NCI-H1930 (cell line): ENCODE results near the gene SULT6B1.

Experiments
- DNase-seq, 2 experiments: peaks; one replicate each; lab custom pipeline; 2025; lab: John Stamatoyannopoulos, UW

The SULT6B1 gene

DNA sequence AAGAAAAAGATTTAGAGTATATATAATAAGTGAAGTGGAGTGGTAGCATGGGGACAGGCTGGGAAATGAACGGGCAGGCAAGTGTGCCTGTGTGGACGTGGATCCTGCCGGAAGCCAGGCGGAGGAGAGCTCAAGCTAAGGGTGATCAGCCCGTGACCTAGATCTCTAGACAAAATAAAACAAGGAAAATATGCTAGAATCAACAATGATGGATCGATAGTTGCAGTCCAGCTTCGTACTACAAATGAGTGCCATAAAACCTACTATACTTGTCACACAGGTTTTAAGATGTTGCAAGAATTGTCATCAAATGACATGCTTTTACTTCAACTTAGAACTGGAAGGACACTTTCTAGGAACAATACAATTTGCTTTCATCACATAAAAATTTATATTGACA is 40.1 kb downstream of the SULT6B1 start:
- DNase-seq, result no peak

GRCh38 chr2:37146062-37146461 is 42.4 kb downstream of the SULT6B1 start:
- DNase-seq, result no peak

DNA sequence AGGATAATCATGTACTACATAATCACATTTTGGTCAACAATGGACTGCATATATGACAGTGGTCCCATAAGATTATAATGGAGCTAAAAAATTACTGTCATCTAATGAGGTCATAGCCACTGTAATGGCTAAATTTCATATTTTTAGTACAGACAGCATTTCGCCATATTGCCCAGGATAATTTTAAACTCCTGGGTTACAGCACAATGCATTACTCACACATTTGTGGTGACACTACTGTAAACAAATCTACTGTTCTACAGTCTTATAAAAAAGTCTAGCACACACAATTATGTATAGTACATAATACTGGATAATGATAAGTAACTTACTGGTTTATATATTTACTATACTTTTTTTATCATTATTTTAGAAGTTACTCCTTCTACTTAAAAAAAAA is 44.5 kb downstream of the SULT6B1 start:
- no peak for DNase-seq

- DNase-seq, result no peak
Observed at GRCh38 chr2:37142546-37142945, 45.9 kb downstream of the SULT6B1 start.

- no peak for DNase-seq
Observed at GRCh38 chr2:37132914-37133313, 55.6 kb downstream of the SULT6B1 start.

DNA sequence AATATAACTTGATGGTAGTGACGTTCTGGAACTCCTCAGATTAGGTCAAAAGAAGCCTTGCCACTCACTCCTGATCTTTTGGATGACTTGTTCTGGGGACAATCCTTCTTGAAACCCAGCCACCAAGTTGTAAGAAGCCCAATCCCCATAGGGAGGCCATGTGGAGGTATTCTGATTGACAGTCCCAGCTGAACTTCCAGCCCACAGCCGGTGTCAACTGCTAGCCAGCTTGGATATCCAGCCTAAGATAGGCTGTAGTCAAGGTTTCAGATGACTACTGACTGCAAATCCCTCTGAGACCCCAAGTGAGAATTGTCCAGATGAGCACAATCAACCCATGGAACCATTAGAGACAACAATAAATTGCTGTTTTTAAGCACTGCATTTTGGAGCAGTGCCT is 63.1 kb downstream of the SULT6B1 start:
- no peak for DNase-seq

GRCh38 chr2:37119157-37119556 is 69.3 kb downstream of the SULT6B1 start:
- no peak for DNase-seq
